Fibroblast of mammary gland (primary cell): ENCODE measurements around the gene CCDC152.
A peak's percentile ranks its signal among the peaks of the same experiment; 100 is the strongest.
"Not testable (repeated sequence)": the region's sequence is repeated elsewhere in the genome, so short reads cannot be mapped to it uniquely, and the experiment has no call there.

Experiments used
- DNase-seq: peaks from one replicate; pipeline ENCODE4 v3.0.0-alpha.2; 2010; ENCODE audit warnings: low read depth
- H3K4me3 ChIP-seq: 2 replicates; pipeline ENCODE4 v1.5.1; 2011; ENCODE audit warnings: low read depth, mild to moderate bottlenecking, low read length, moderate library complexity; ENCODE audit not compliant: control insufficient read depth
- TF ChIP-seq, protein P1 (sequence below): conservative IDR thresholded peaks from 2 replicates; pipeline ENCODE4 v1.5.1; 2011; ENCODE audit warnings: low read depth, low read length, inconsistent platforms; ENCODE audit not compliant: control insufficient read depth, insufficient read depth

CCDC152 gene

GRCh38 chr5:42810834-42811590 lies 54.4 kb downstream of the CCDC152 start:
- TF ChIP-seq, protein P1, sequence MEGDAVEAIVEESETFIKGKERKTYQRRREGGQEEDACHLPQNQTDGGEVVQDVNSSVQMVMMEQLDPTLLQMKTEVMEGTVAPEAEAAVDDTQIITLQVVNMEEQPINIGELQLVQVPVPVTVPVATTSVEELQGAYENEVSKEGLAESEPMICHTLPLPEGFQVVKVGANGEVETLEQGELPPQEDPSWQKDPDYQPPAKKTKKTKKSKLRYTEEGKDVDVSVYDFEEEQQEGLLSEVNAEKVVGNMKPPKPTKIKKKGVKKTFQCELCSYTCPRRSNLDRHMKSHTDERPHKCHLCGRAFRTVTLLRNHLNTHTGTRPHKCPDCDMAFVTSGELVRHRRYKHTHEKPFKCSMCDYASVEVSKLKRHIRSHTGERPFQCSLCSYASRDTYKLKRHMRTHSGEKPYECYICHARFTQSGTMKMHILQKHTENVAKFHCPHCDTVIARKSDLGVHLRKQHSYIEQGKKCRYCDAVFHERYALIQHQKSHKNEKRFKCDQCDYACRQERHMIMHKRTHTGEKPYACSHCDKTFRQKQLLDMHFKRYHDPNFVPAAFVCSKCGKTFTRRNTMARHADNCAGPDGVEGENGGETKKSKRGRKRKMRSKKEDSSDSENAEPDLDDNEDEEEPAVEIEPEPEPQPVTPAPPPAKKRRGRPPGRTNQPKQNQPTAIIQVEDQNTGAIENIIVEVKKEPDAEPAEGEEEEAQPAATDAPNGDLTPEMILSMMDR, result no peak
- peak; percentile 23 for DNase-seq
- H3K4me3 ChIP-seq, result peak overlapping the region; percentile 22

DNA sequence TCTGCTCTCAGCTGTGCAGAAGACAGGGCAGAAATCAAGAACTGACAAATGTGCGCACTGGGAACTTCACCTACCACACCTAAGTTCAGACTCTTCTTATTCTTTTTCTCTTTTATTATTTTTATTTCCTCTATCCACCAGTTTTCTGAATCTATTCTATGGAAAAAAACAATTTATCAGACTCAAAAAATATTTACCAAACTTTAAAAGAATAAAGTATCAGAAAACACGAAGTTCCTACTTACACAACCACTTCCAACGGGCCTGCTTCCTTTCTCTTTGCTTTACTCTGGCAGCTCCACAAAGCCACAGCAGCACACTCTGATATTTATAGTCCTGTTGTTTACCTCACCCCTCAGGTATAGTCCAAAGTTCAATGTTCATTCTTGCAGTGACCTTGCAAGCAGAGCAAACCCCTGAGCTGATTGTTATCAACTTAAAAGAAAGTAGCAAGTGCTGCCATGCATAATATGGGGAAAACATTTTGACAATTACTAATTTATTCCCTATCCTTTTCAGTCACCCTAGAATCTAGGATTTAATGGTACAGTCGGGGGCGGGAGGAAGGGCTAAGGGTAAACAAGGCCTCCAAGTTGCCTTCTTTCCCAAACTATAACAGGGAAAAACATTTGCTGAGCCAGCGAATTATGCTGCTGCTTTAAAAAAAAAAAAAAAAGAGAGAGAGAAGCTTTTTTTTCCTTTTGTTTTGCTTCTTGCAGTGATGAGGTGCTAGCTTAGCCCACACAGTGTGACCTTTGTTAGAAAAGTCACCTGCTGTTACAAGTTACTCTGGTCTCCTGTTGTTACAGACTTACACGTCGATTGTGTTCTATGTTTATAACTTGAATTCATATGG lies 55.2 kb downstream of the CCDC152 start, which contains the start of gene SELENOP:
TSS of gene SELENOP (minus strand) at position 302 of the 856 bp plus-strand sequence. CDS start 3,539 bp downstream, outside the sequence.
- TF ChIP-seq, protein P1, result no peak
- DNase-seq, result peak; percentile 60
- peak within 1 kb of the TSS; percentile 22 for H3K4me3 ChIP-seq

DNA sequence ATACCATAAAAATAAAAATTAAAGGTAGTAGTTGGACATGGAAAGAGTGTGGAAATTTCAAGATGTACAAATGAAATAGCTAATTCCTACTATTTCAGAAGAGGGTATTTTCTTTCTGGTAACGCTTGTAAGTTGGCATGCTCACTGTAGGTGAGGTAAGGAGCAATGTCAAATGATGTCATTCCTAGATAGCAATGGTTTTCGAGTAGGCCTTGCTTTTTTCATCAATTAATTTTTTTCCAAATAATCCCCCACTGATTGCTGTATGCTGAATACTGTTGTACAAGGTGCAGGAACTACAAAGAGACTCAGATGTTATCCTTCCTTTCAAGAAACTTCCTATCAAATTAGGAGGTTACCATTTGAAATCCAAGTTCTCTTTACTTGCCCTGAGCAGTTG lies 56.0 kb downstream of the CCDC152 start:
- H3K4me3 ChIP-seq, result no peak overlapping the region
- DNase-seq, result no peak
- TF ChIP-seq, protein P1, result no peak

DNA sequence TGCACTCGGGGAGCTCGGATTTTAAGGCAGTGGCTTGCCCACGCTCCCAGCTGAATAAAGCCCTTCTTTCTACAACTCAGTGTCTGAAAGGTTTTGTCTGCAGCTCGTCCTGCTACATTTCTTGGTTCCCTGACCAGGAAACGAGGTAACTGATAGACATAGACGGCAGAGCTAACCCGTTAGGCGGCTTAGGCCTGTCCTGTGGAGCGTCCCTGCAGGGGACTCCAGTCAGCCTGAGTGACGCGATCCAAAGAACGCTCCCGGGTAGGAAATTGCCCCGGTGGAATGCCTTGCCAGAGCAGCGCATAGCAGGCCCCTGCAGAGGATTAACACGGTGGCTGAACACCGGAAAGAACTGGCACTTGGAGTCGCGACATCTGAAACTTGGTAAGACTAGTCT lies 56.9 kb downstream of the CCDC152 start:
- TF ChIP-seq, protein P1, result no peak
- DNase-seq, result no peak

GRCh38 chr5:42816546-42816945 lies 59.9 kb downstream of the CCDC152 start:
- not testable (repeated sequence) for DNase-seq, H3K4me3 ChIP-seq

More for the DNA sequence above, 56.9 kb downstream of the CCDC152 start:
- no peak overlapping the region for H3K4me3 ChIP-seq

- no peak for DNase-seq
- TF ChIP-seq, protein P1, result no peak
- no peak overlapping the region for H3K4me3 ChIP-seq
Measured at GRCh38 chr5:42819745-42820144, 63.1 kb downstream of the CCDC152 start.

GRCh38 chr5:42822548-42822947 lies 65.9 kb downstream of the CCDC152 start:
- no peak for DNase-seq
- TF ChIP-seq, protein P1, result no peak
- H3K4me3 ChIP-seq, result no peak overlapping the region
